MM.1S (cell line): ENCODE results near the gene SLC45A1.

Experiments
- DNase-seq: peaks from one replicate; pipeline ENCODE4 v3.0.0-alpha.2; 2015
- H2AFZ ChIP-seq: fragments of 300-600 bp; sonication (generic); 2 replicates; pipeline ENCODE4 v1.6.0; 2016; ENCODE audit warnings: antibody characterized with exemption, low read length
- H3F3A ChIP-seq: fragments of 300-600 bp; sonication (generic); 2 replicates; pipeline ENCODE4 v1.6.1; 2016; ENCODE audit warnings: mild to moderate bottlenecking, antibody characterized with exemption, low read length, moderate library complexity, mixed read lengths; ENCODE audit not compliant: insufficient read depth
- H3K27ac ChIP-seq: fragments of 300-600 bp; sonication (generic); 2 replicates; pipeline ENCODE4 v1.5.1; 2016; ENCODE audit warnings: mild to moderate bottlenecking, low read length
- H3K27me3 ChIP-seq: fragments of 300-600 bp; sonication (generic); replicated peaks from 2 replicates; pipeline ENCODE4 v1.6.0; 2016; ENCODE audit warnings: low read length; ENCODE audit not compliant: insufficient read depth
- H3K36me3 ChIP-seq: fragments of 300-600 bp; sonication (generic); replicated peaks from 2 replicates; pipeline ENCODE4 v1.6.1; 2016; ENCODE audit warnings: mild to moderate bottlenecking, low read length, mixed read lengths; ENCODE audit not compliant: insufficient read depth
- H3K4me1 ChIP-seq: fragments of 300-600 bp; sonication (generic); 2 replicates; pipeline ENCODE4 v1.6.1; 2016; ENCODE audit warnings: low read length, mixed read lengths
- H3K4me2 ChIP-seq: fragments of 300-600 bp; sonication (generic); 2 replicates; pipeline ENCODE4 v1.6.0; 2016; ENCODE audit warnings: low read depth, low read length
- H3K4me3 ChIP-seq: fragments of 300-600 bp; sonication (generic); 2 replicates; pipeline ENCODE4 v1.5.1; 2016; ENCODE audit warnings: low read length, mixed read lengths
- H3K79me2 ChIP-seq: fragments of 300-600 bp; sonication (generic); 2 replicates; pipeline ENCODE4 v1.6.1; 2016; ENCODE audit warnings: mixed run types, low read length, mixed read lengths
- H3K9ac ChIP-seq: fragments of 300-600 bp; sonication (generic); 2 replicates; pipeline ENCODE4 v1.6.1; 2016; ENCODE audit warnings: low read length, mixed read lengths
- H3K9me2 ChIP-seq: fragments of 300-600 bp; sonication (generic); replicated peaks from 2 replicates; pipeline ENCODE4 v1.6.1; 2016; ENCODE audit warnings: mild to moderate bottlenecking, low read length, mixed read lengths; ENCODE audit not compliant: insufficient read depth
- H3K9me3 ChIP-seq: fragments of 300-600 bp; sonication (generic); replicated peaks from 2 replicates; pipeline ENCODE4 v1.6.1; 2016; ENCODE audit warnings: mild to moderate bottlenecking, low read length, mixed read lengths; ENCODE audit not compliant: insufficient read depth
- H4K20me1 ChIP-seq: fragments of 300-600 bp; sonication (generic); 2 replicates; pipeline ENCODE4 v1.6.1; 2016; ENCODE audit warnings: mild to moderate bottlenecking, low read length, moderate library complexity, mixed read lengths; ENCODE audit not compliant: insufficient read depth
- CTCF ChIP-seq: fragments of 300-600 bp; sonication (generic); IDR thresholded peaks from 2 replicates; pipeline ENCODE4 v1.5.1; 2016; ENCODE audit warnings: antibody characterized with exemption, low read length, mixed read lengths
- EZH2 ChIP-seq: fragments of 300-600 bp; sonication (generic); optimal IDR thresholded peaks from 2 replicates; pipeline ENCODE3; 2017; ENCODE audit warnings: low read depth, mild to moderate bottlenecking, antibody characterized with exemption, low read length, mixed read lengths
- EZH2phosphoT487 ChIP-seq: fragments of 300-600 bp; sonication (generic); IDR thresholded peaks from 2 replicates; pipeline ENCODE4 v1.6.1; 2018; ENCODE audit warnings: antibody characterized with exemption, low read length

SLC45A1 gene

GRCh38 chr1:8326265-8326664 is 8.4 kb downstream of the SLC45A1 start:
- no peak overlapping the region for H3K27ac ChIP-seq
- no peaks in the 10 kb centered on the region for H3K36me3 ChIP-seq
- no peaks in the 10 kb centered on the region for H3K79me2 ChIP-seq
- DNase-seq, result no peak
- H3K27me3 ChIP-seq, result peaks cover 84% of the 10 kb centered on the region
- H3K9me3 ChIP-seq, result no peaks in the 10 kb centered on the region
- no peaks in the 10 kb centered on the region for H3K9me2 ChIP-seq
- H3K4me3 ChIP-seq, result no peak overlapping the region
- H3K9ac ChIP-seq, result no peak overlapping the region
- H2AFZ ChIP-seq, result no peak overlapping the region
- TF ChIP-seq EZH2 (peak; percentile 48), EZH2phosphoT487 (no peak), CTCF (no peak)
- H3K4me1 ChIP-seq, result no peaks in the 10 kb centered on the region
- H3K4me2 ChIP-seq, result no peak overlapping the region
- no peaks in the 10 kb centered on the region for H4K20me1 ChIP-seq
- H3F3A ChIP-seq, result no peaks in the 10 kb centered on the region

DNA sequence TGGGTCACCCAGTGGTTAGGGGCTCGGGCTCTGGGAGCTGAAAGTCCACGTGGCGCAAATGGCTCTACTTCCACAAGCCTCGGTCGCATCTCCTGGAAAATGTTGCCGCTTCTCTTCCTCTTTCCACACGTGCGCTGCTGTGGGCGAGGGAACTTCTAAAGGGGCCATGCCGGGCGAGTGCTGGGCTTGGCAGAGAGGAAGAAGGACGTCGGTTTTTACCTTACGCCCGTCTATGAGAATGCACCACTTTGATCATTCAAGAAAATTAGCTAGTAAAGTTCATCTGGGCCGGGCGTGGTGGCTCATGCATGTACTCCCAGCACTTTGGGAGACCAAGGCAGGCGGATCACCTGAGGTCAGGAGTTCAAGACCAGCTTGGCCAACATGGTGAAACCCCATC is 10.4 kb downstream of the SLC45A1 start:
- H3K4me2 ChIP-seq, result no peak overlapping the region
- no peaks in the 10 kb centered on the region for H3K79me2 ChIP-seq
- no peak overlapping the region for H3K27ac ChIP-seq
- H2AFZ ChIP-seq, result no peak overlapping the region
- H3K4me3 ChIP-seq, result no peak overlapping the region
- DNase-seq, result no peak
- TF ChIP-seq EZH2 (no peak), EZH2phosphoT487 (no peak), CTCF (no peak)
- H4K20me1 ChIP-seq, result no peaks in the 10 kb centered on the region
- no peaks in the 10 kb centered on the region for H3K9me3 ChIP-seq
- H3K4me1 ChIP-seq, result no peaks in the 10 kb centered on the region
- H3F3A ChIP-seq, result no peaks in the 10 kb centered on the region
- H3K27me3 ChIP-seq, result peaks cover 85% of the 10 kb centered on the region
- H3K36me3 ChIP-seq, result no peaks in the 10 kb centered on the region
- H3K9ac ChIP-seq, result no peak overlapping the region
- no peaks in the 10 kb centered on the region for H3K9me2 ChIP-seq

- DNase-seq, result no peak
- H4K20me1 ChIP-seq, result no peaks in the 10 kb centered on the region
- no peak overlapping the region for H3K27ac ChIP-seq
- no peaks in the 10 kb centered on the region for H3K79me2 ChIP-seq
- peaks cover 85% of the 10 kb centered on the region for H3K27me3 ChIP-seq
- no peaks in the 10 kb centered on the region for H3K9me3 ChIP-seq
- H3K4me2 ChIP-seq, result no peak overlapping the region
- no peaks in the 10 kb centered on the region for H3K36me3 ChIP-seq
- H3K4me3 ChIP-seq, result no peak overlapping the region
- no peaks in the 10 kb centered on the region for H3K4me1 ChIP-seq
- H3F3A ChIP-seq, result no peaks in the 10 kb centered on the region
- H3K9ac ChIP-seq, result no peak overlapping the region
- H3K9me2 ChIP-seq, result no peaks in the 10 kb centered on the region
- TF ChIP-seq EZH2, result no peak
- no peak for TF ChIP-seq EZH2phosphoT487
- no peak overlapping the region for H2AFZ ChIP-seq
Observed at GRCh38 chr1:8329439-8329838, 11.5 kb downstream of the SLC45A1 start.

GRCh38 chr1:8329858-8330257 is 11.9 kb downstream of the SLC45A1 start:
- Histone ChIP-seq H4K20me1 (no peaks in the 10 kb centered on the region), H3K4me1 (no peaks in the 10 kb centered on the region), H2AFZ (no peak overlapping the region), H3K36me3 (no peaks in the 10 kb centered on the region), H3K79me2 (no peaks in the 10 kb centered on the region), H3K27ac (no peak overlapping the region), H3K4me2 (no peak overlapping the region), H3K9me3 (no peaks in the 10 kb centered on the region), H3F3A (no peaks in the 10 kb centered on the region), H3K27me3 (peaks cover 85% of the 10 kb centered on the region), H3K4me3 (no peak overlapping the region), H3K9ac (no peak overlapping the region), H3K9me2 (no peaks in the 10 kb centered on the region)
- TF ChIP-seq EZH2 (no peak), EZH2phosphoT487 (no peak), CTCF (no peak)
- no peak for DNase-seq
